Measurements from ENCODE around the gene TMEM135. TPM values are rescaled to one million over a fixed set of nuclear protein-coding genes. Genes with fewer than 3 reads are reported as not detected.

Gene TMEM135
- total RNA-seq, 2 donors from 2014 or later = 25.9 to 26.9 TPM

DNA sequence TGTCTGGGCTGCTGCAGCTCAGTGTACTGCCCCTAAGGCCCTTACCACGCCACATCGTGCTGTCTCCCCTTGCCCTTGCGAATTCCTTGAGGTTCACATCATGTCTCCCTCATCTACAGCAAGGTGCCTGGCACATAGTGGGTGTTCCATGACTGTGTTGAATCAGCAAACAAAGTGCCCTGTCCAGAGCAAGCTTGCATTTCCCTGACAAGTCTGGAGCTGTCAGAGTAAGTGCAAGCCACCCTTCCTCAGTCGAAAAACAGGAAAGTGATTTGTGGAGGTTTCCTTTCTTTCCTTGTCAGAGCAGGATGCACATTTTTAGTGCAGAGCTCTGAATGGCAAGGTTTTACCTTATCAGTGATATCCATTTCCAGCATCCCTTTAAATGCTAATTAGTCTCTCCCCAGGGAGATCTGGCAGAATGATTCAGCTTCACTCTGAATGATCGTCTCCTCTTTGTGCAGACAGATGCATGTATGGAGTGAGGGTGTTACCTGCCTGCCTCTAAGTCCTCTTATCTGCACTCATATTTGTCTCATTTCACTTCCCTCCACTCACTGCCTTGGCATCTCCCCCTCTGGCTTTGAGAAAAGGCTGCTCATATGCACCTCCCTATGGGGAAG lies 331.2 kb downstream of the TMEM135 start:
- H3K4me3 ChIP-seq = no peak overlapping the region
- no peaks in the 10 kb centered on the region for H3K9me3 ChIP-seq
- no peaks in the 10 kb centered on the region for H3K36me3 ChIP-seq
- DNase-seq (ENCODE audit: low spot score) (no peak), ATAC-seq (ENCODE audit: insufficient number of reproducible peaks, low FRiP score, low read depth) (no peak)
- no peaks in the 10 kb centered on the region for H3K27me3 ChIP-seq (replicated peaks; ENCODE audit: insufficient read depth)
- H3K27ac ChIP-seq = no peak overlapping the region
- no peak for TF ChIP-seq CTCF (IDR thresholded peaks at IDR 0.05)
- no peaks in the 10 kb centered on the region for H3K4me1 ChIP-seq (ENCODE audit: control insufficient read depth in 1 of 2, low read depth in 2 of 2)

DNA sequence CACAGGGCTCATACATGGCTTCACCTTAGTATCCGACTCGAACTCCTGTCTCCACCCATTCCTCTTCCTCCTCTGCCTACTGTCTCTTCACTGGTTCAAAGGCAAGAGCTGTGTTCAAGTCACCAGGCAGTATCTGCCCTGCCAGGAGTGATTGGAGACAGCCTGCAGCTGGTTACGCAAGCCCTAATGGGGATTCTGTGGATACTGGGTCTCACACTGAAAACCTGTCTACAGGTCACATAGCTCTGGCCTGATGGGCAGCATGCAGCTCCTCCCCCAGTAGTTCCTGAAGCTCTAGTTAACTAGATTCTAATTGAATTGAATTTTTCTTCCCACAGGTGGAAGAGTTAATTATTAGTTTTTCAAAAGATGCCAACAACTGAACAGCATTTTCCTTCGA lies 332.2 kb downstream of the TMEM135 start:
- no peak for DNase-seq (ENCODE audit: low spot score)
- Histone ChIP-seq H3K9me3 (no peaks in the 10 kb centered on the region), H3K27ac (no peak overlapping the region), H3K4me3 (no peak overlapping the region), H3K4me1 (ENCODE audit: control insufficient read depth in 1 of 2, low read depth in 2 of 2) (no peaks in the 10 kb centered on the region), H3K36me3 (no peaks in the 10 kb centered on the region), H3K27me3 (replicated peaks; ENCODE audit: insufficient read depth) (no peaks in the 10 kb centered on the region)
- no peak for TF ChIP-seq CTCF (IDR thresholded peaks at IDR 0.05)
- no peak for ATAC-seq (ENCODE audit: insufficient number of reproducible peaks, low FRiP score, low read depth)

DNA sequence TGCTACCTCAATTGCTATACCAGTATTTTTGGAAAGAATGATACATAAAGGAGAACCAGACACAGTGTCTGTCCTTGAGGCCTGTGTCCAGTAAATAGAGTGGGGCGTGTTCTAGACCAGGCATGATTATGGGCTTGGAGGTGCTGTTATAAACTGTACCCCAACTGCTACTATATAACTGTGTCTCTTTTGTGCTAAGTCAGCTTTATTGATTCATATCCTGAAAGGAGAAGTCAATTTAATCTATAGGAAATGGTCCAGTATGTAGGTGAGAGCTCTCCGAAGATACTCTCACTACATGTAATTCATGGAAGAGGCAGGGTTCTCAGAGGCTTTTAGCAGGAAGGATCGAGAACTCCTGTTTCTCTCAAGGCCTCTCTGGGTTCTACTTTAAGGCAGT lies 334.3 kb downstream of the TMEM135 start:
- DNase-seq (ENCODE audit: low spot score) = no peak
- H3K4me1 ChIP-seq (ENCODE audit: control insufficient read depth in 1 of 2, low read depth in 2 of 2) = no peaks in the 10 kb centered on the region
- TF ChIP-seq CTCF (IDR thresholded peaks at IDR 0.05) = no peak
- no peaks in the 10 kb centered on the region for H3K36me3 ChIP-seq
- no peaks in the 10 kb centered on the region for H3K9me3 ChIP-seq
- H3K27ac ChIP-seq = no peak overlapping the region
- no peak overlapping the region for H3K4me3 ChIP-seq
- no peak for ATAC-seq (ENCODE audit: insufficient number of reproducible peaks, low FRiP score, low read depth)
- no peaks in the 10 kb centered on the region for H3K27me3 ChIP-seq (replicated peaks; ENCODE audit: insufficient read depth)

Other genes starting within 250 kb of the TMEM135 start
- 100 to 1,000 TPM in 1 of 2 donors, 10 to 100 TPM in 1; 90.3 to 253 TPM for gene PRSS23, start 237.4 kb upstream of the TMEM135 start, total RNA-seq
- gene FZD4, start 82.5 kb upstream of the TMEM135 start, total RNA-seq = 100 to 1,000 TPM in 1 of 2 donors, 10 to 100 TPM in 1; 75.2 to 104 TPM